ENCODE results near the gene P2RX5.
"Not testable (repeated sequence)": the region's sequence is repeated elsewhere in the genome, so short reads cannot be mapped to it uniquely, and the experiment has no call there.

Gene P2RX5

GRCh38 chr17:3712811-3713463 lies 17.0 kb upstream of the P2RX5 start:
- no peak for DNase-seq (ENCODE audit: extremely low read depth in 1 of 2, low read depth in 1 of 2)

GRCh38 chr17:3710951-3711383 lies 15.0 kb upstream of the P2RX5 start:
- peak; percentile 25 to 30 for DNase-seq (ENCODE audit: extremely low read depth in 1 of 2, low read depth in 1 of 2)

- no peak for DNase-seq (ENCODE audit: extremely low read depth in 1 of 2, low read depth in 1 of 2)
Observed at GRCh38 chr17:3708366-3708765, 12.4 kb upstream of the P2RX5 start.

- DNase-seq (ENCODE audit: extremely low read depth in 1 of 2, low read depth in 1 of 2) = not testable (repeated sequence)
Observed at GRCh38 chr17:3705718-3705984, 9.7 kb upstream of the P2RX5 start.

- DNase-seq (ENCODE audit: extremely low read depth in 1 of 2, low read depth in 1 of 2) = no peak
Observed at GRCh38 chr17:3704931-3705717, 9.2 kb upstream of the P2RX5 start.

GRCh38 chr17:3702041-3702539 lies 6.1 kb upstream of the P2RX5 start:
- DNase-seq (ENCODE audit: extremely low read depth in 1 of 2, low read depth in 1 of 2) = not testable (repeated sequence)

- DNase-seq (ENCODE audit: extremely low read depth in 1 of 2, low read depth in 1 of 2) = no peak
Observed at GRCh38 chr17:3699951-3700350, 4.0 kb upstream of the P2RX5 start.

- DNase-seq (ENCODE audit: extremely low read depth in 1 of 2, low read depth in 1 of 2) = no peak
Observed at GRCh38 chr17:3698139-3698538, 2.2 kb upstream of the P2RX5 start.

- no peak for DNase-seq (ENCODE audit: extremely low read depth in 1 of 2, low read depth in 1 of 2)
Observed at GRCh38 chr17:3697103-3697476, 1.1 kb upstream of the P2RX5 start.

GRCh38 chr17:3695129-3695722 lies 729 bp downstream of the P2RX5 start:
- no peak for DNase-seq (ENCODE audit: extremely low read depth in 1 of 2, low read depth in 1 of 2)

GRCh38 chr17:3693829-3694231 lies 2.1 kb downstream of the P2RX5 start:
- no peak for DNase-seq (ENCODE audit: extremely low read depth in 1 of 2, low read depth in 1 of 2)

- DNase-seq (ENCODE audit: extremely low read depth in 1 of 2, low read depth in 1 of 2) = no peak
Observed at GRCh38 chr17:3693141-3693540, 2.8 kb downstream of the P2RX5 start.

- DNase-seq (ENCODE audit: extremely low read depth in 1 of 2, low read depth in 1 of 2) = no peak
Observed at GRCh38 chr17:3692346-3692745, 3.6 kb downstream of the P2RX5 start.

GRCh38 chr17:3691617-3692067 lies 4.3 kb downstream of the P2RX5 start:
- DNase-seq (ENCODE audit: extremely low read depth in 1 of 2, low read depth in 1 of 2) = no peak

- DNase-seq (ENCODE audit: extremely low read depth in 1 of 2, low read depth in 1 of 2) = no peak
Observed at GRCh38 chr17:3690094-3690715, 5.8 kb downstream of the P2RX5 start.

GRCh38 chr17:3689262-3690093 lies 6.5 kb downstream of the P2RX5 start:
- no peak for DNase-seq (ENCODE audit: extremely low read depth in 1 of 2, low read depth in 1 of 2)

GRCh38 chr17:3688852-3689261 lies 7.1 kb downstream of the P2RX5 start:
- no peak for DNase-seq (ENCODE audit: extremely low read depth in 1 of 2, low read depth in 1 of 2)

GRCh38 chr17:3688027-3688553 lies 7.9 kb downstream of the P2RX5 start:
- no peak for DNase-seq (ENCODE audit: extremely low read depth in 1 of 2, low read depth in 1 of 2)

- no peak for DNase-seq (ENCODE audit: extremely low read depth in 1 of 2, low read depth in 1 of 2)
Observed at GRCh38 chr17:3685174-3685573, 10.8 kb downstream of the P2RX5 start.

- peak in 1 of 2 donors; percentile 32 for DNase-seq (ENCODE audit: extremely low read depth in 1 of 2, low read depth in 1 of 2)
Observed at GRCh38 chr17:3683054-3683511, 12.9 kb downstream of the P2RX5 start.
